ENCODE measurements around the gene ANXA2.
A peak's percentile ranks its signal among the peaks of the same experiment; 100 is the strongest.

The ANXA2 gene

GRCh38 chr15:60374628-60375081, 23.1 kb downstream of the ANXA2 start:
- no peak overlapping the region for H3K4me3 ChIP-seq (ENCODE audit: low read length)
- TF ChIP-seq CTCF (conservative IDR thresholded peaks at IDR 0.05; ENCODE audit: low read depth, low read length): no peak
- DNase-seq (ENCODE audit: low read depth): peak; percentile 95

DNA sequence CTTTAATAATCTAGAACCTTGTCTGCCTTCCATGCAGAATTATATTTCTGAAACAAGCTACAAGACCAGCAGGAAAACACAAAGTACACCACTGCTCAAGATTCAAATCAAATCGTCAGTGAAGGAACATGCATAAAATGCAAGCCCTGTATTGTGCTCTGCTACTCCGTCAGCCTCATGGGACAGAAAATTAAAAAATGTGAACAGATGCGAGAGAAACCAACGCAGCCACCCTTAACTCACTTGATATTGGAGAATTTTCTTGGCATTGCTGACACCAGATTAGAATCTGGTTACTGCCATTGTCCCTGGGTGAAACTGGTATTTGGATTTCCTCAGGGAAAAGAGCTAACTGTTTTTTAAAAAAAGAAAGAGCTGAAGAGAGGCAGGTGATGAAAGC, 23.6 kb downstream of the ANXA2 start:
- no peak for DNase-seq (ENCODE audit: low read depth)
- no peak for TF ChIP-seq CTCF (conservative IDR thresholded peaks at IDR 0.05; ENCODE audit: low read depth, low read length)
- H3K4me3 ChIP-seq (ENCODE audit: low read length): no peak overlapping the region

DNA sequence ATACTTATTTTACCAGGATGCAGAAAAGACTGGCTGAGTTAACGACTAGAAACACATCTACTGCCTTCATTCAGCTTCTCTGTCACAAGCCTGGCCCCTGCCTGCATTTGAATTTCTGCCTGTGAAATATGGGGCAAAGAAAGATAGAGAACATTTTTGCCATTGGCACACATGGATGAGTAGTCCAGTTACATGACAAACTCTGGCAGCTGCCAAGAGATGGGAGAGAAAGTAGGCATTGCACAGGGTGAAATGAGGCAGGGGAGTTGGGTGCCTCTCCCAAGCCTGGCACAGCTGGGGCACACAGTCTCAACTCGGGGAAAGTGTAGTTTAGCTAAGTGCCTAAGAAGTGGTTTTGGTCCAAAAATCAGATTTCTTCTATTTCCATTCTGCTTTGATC, 24.0 kb downstream of the ANXA2 start:
- H3K4me3 ChIP-seq (ENCODE audit: low read length): no peak overlapping the region
- TF ChIP-seq CTCF (conservative IDR thresholded peaks at IDR 0.05; ENCODE audit: low read depth, low read length): no peak
- no peak for DNase-seq (ENCODE audit: low read depth)

DNA sequence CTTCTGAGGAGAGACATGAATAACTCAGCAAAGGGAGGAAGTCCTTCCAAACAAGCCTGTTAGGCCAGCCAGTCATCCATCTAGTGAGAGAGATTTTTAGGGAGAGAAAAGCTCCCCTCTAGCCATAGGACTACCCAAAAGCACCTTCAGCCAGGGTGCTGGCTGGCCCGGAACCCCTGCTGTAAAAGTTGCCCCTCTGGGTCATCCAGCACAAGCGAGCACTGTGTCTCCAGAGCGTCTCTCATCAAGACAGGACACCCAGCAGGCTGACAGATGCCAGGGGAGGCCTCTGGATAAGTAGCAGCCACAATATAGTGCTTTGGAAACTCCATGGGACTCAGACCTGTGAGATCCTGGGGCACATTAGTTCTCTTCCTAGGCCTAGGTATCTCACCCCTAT, 24.5 kb downstream of the ANXA2 start:
- no peak overlapping the region for H3K4me3 ChIP-seq (ENCODE audit: low read length)
- DNase-seq (ENCODE audit: low read depth): no peak
- TF ChIP-seq CTCF (conservative IDR thresholded peaks at IDR 0.05; ENCODE audit: low read depth, low read length): no peak

DNA sequence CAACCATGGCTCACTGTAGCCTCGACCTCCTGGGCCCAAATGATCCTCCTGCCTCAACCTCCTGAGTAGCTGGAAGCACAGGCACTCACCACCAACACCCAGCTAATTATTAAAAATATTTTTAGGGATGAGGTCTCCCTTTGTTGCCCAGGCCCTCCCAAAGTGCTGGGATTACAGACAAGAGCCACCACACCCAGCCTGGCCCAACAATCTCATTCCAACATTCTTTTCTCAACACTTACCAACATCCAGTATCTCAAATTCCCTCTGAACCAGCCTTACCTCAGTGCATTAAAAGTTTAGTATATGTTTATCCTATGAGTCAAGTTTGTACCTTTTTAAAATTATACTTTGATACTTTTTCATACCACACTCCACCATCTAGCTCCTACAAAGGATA, 25.0 kb downstream of the ANXA2 start:
- DNase-seq (ENCODE audit: low read depth): no peak
- no peak for TF ChIP-seq CTCF (conservative IDR thresholded peaks at IDR 0.05; ENCODE audit: low read depth, low read length)

DNA sequence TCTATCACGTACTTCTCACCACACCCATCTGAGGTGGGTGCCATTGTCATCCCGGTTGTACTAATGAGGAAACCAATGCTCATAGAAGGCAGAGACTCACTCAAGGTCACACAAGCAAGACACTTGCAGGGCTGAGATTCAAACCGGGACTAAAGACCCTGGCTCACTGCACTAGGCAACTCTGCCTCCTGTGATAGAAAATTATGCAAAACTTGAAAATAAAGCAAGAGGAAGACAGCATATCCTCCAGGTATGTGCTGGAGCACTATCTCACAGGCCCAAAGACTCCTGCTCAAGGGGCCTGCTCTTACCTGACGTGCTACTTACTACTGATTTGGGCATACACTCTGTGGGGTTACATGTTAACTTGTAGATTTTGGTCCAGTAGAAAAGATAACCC, 25.6 kb downstream of the ANXA2 start:
- no peak overlapping the region for H3K4me3 ChIP-seq (ENCODE audit: low read length)
- no peak for TF ChIP-seq CTCF (conservative IDR thresholded peaks at IDR 0.05; ENCODE audit: low read depth, low read length)
- no peak for DNase-seq (ENCODE audit: low read depth)

More for the DNA sequence above, 25.0 kb downstream of the ANXA2 start:
- H3K4me3 ChIP-seq (ENCODE audit: low read length): no peak overlapping the region

GRCh38 chr15:60371175-60372051, 26.4 kb downstream of the ANXA2 start:
- TF ChIP-seq CTCF (conservative IDR thresholded peaks at IDR 0.05; ENCODE audit: low read depth, low read length): no peak
- no peak overlapping the region for H3K4me3 ChIP-seq (ENCODE audit: low read length)
- peak; percentile 90 for DNase-seq (ENCODE audit: low read depth)

Measured in retinal pigment epithelial cell (primary cell).